Neuron (in vitro differentiated cells): ENCODE data around the gene TANGO2.

Experiments
- H2AFZ ChIP-seq: one replicate; pipeline ENCODE4 v1.6.1; 2013; ENCODE audit warnings: low read depth, mild to moderate bottlenecking, inconsistent platforms, low read length, moderate library complexity
- H3K27me3 ChIP-seq: one replicate; pipeline ENCODE4 v1.6.1; 2013; ENCODE audit warnings: low read length; ENCODE audit not compliant: insufficient read depth
- H3K36me3 ChIP-seq: one replicate; pipeline ENCODE4 v1.6.1; 2013; ENCODE audit warnings: low read length; ENCODE audit not compliant: insufficient read depth
- H3K4me1 ChIP-seq: one replicate; pipeline ENCODE4 v1.6.1; 2013; ENCODE audit warnings: low read length; ENCODE audit not compliant: insufficient read depth
- H3K4me3 ChIP-seq: 2 replicates; pipeline ENCODE4 v1.5.1; 2013; ENCODE audit warnings: mild to moderate bottlenecking, low read length, moderate library complexity
- H3K9me3 ChIP-seq: one replicate; pipeline ENCODE4 v1.6.1; 2013; ENCODE audit warnings: low read length

TANGO2 gene

DNA sequence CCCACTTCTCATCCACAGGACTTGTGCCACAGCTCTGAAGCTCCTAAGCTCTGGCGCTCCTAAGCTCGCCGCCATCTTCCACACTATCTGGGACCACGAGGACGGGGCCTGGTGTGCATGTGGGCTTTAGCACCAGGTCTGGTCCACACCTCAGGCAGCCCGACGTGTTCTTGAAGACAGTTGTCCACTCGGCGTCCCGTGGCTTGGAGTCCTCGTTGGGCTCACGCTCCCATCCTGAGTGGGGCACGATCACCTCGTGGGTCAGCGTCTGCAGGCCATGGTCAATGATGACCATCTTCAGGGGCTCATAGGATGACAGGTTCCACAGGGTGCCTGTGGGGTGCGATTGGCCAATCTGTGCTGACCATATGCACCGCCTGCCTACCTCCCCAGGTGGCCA, 42.2 kb upstream of the TANGO2 start:
- Histone ChIP-seq H3K9me3 (no peaks in the 10 kb centered on the region), H3K36me3 (peaks cover 72% of the 10 kb centered on the region), H3K4me1 (peaks cover 18% of the 10 kb centered on the region), H2AFZ (no peak overlapping the region), H3K27me3 (no peaks in the 10 kb centered on the region), H3K4me3 (no peak overlapping the region)

DNA sequence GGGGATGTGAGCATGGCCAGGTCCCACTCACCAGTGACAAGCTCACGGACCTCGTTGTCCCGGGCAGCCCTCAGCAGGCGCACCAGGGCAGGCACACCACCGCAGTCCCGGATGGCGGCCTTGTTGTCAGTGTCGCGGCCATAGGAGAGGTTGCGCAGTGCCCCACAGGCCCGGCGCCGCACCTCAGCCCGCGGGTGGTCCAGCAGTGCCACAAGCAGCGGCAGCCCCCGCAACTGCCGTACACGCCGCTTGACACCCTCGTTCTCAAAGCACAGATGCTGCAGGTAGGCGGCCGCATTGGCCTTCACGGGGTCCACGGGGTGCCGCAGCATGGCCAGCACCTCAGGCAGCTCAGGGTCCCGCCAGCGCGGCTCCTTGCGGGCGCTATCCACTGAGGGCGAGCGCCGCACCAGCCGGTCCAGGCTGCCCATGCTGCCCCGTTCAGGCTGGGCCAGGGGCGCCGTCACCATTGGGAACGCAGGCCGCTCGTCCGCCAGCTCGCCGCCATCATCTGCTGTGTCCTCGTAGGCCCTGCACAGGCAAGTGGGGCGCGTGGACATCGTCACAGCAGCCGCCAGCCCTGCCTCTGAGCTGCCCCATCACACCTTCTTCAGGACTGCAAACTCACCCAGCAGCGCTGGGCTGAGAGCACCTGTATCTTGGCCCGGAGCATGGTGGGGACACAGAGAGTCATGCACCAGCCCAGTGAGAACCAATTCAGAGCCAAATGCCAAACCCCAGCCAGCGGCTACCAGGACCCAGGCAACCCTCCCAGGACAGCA, 41.0 kb upstream of the TANGO2 start:
- Histone ChIP-seq H3K4me3 (no peak overlapping the region), H3K4me1 (peaks cover 22% of the 10 kb centered on the region), H3K27me3 (no peaks in the 10 kb centered on the region), H3K9me3 (no peaks in the 10 kb centered on the region), H3K36me3 (peaks cover 67% of the 10 kb centered on the region), H2AFZ (no peak overlapping the region)

DNA sequence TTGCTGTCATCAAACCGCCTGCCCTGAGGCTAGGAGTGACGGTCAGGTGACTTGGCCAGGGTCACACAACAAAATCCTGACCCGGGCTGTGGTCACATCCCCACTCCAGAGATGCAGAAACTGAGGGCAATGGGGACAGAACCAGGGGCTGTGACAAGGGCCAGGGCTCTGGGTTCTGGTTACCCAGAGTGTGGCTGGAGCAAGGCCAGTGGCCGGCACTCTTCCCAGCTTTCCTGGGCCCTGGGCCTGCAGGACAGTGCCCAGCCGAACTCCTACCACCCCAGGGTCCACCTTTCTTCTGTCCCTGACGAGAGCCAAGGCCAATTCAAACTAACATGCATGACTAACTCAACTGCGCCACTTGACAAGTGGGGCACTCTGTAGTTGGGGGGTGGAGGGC, 40.1 kb upstream of the TANGO2 start:
- no peaks in the 10 kb centered on the region for H3K27me3 ChIP-seq
- H3K9me3 ChIP-seq = no peaks in the 10 kb centered on the region
- peaks cover 22% of the 10 kb centered on the region for H3K4me1 ChIP-seq
- H2AFZ ChIP-seq = no peak overlapping the region
- peaks cover 65% of the 10 kb centered on the region for H3K36me3 ChIP-seq
- no peak overlapping the region for H3K4me3 ChIP-seq

DNA sequence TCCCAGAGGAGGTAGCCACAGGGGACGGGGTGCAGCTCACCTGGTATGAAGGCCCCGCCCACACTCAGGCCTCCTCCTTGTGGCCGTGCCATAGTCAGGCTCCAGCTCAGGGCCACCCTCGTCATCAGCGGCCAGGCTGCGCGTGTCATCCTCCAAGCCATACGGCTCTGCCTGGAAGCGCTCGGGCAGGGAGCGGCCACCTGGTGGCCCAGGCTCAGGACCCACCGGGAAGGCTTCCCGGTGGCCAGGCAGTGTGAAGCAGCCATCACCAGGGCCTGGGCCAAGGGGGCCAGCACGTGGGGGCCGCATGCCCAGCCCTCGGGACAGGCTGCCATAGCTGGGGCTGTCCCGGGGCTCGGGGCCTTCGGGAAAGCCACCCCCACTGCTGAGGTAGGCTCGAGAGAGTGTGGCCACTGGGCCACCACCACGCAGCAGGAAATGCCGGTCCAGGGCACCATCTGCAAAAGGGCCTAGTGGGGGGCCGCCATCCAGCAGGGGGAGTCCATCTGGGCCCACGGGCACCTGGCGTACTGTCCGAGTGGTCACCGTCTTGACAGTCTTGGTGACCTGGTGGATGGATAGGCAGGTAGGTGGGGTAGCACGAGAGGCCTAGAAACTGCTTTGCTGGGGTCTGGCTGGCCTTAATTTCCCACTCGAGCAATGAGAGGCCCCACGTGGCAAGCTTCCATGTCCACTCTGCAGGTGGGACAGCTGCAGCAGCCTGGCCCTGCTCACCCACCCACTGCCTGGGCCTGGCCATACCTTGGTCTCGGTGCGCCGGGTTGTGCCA, 39.5 kb upstream of the TANGO2 start:
- peaks cover 64% of the 10 kb centered on the region for H3K36me3 ChIP-seq
- peaks cover 27% of the 10 kb centered on the region for H3K4me1 ChIP-seq
- no peaks in the 10 kb centered on the region for H3K9me3 ChIP-seq
- H3K27me3 ChIP-seq = no peaks in the 10 kb centered on the region
- no peak overlapping the region for H2AFZ ChIP-seq
- no peak overlapping the region for H3K4me3 ChIP-seq

DNA sequence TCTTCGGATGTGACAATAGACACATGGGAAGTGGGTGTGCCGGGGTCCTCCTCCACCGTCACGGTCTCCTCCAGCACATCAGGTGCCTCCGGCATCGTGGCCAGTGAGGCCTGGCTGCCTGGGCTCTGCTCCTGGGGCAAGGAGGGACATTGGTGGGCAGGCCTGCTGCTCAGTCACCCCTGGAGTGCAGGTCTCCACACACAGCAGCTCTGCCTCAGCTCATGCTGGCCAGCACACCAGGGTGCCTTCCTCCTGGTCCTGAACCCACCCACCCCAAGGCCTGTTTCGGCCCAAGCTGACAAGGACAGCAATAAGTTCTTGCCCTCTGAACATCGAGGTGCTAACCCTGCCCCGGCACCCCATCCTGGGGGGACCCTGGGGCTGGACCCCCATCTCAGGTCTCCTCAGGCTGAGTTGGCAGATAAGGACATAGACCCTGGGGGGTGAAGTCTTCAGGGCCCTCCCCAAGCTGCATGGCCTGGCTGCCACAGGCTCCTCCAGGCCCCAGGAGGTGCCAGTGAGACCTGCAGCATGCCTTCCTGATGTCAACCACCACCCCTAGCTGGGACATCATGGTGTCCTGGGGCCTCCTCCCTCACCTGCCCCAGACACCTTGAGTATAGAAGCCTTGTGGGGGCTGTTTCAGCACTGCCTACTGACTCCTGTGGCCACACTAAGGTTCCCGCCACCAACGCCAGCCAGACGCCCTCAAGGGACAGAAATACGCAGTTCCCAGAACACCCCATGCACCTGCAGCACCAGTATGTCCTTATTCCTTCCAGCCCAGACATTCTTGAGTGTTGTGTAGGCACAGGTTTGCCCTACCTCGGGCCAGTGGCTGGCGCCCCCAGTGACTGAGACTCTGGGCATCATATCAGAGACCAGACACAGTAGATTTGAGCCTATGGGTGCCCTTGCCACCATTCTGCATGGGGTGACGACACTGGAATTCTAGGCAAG, 38.7 kb upstream of the TANGO2 start:
- H3K4me3 ChIP-seq = no peak overlapping the region
- no peaks in the 10 kb centered on the region for H3K27me3 ChIP-seq
- H3K4me1 ChIP-seq = peaks cover 29% of the 10 kb centered on the region
- H3K36me3 ChIP-seq = peaks cover 56% of the 10 kb centered on the region
- H2AFZ ChIP-seq = no peak overlapping the region
- H3K9me3 ChIP-seq = no peaks in the 10 kb centered on the region

DNA sequence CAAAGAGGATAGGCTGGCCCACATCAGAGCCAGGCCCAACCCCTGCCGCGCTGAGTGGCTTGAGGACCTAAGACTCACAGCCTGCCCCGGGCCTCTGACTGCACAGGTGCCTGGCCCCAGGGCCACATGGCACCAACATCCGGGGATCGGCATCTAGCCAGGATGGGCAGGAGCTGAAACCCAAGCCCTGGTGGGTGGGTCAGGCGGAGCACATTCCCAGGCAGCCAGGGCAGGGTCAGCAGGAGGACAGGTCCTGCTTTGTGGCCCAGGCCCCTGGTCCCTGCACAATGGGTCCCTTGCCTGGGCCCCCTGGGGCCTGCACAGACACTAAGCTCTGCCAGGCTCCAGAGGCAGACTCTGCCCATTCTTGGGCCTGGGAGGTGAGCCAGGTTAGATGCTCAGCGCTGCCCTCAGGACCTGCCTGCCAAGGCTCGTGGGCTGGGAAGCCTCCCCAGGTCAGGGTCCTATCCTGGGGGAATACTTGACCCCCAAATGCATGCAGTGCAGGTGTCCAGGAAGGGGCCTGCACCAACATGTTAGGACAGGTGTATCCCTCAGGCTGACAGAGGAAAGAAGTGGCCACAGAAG, 37.8 kb upstream of the TANGO2 start:
- H3K4me3 ChIP-seq = no peak overlapping the region
- peaks cover 48% of the 10 kb centered on the region for H3K36me3 ChIP-seq
- peaks cover 32% of the 10 kb centered on the region for H3K4me1 ChIP-seq
- H3K9me3 ChIP-seq = no peaks in the 10 kb centered on the region
- H2AFZ ChIP-seq = no peak overlapping the region
- no peaks in the 10 kb centered on the region for H3K27me3 ChIP-seq

DNA sequence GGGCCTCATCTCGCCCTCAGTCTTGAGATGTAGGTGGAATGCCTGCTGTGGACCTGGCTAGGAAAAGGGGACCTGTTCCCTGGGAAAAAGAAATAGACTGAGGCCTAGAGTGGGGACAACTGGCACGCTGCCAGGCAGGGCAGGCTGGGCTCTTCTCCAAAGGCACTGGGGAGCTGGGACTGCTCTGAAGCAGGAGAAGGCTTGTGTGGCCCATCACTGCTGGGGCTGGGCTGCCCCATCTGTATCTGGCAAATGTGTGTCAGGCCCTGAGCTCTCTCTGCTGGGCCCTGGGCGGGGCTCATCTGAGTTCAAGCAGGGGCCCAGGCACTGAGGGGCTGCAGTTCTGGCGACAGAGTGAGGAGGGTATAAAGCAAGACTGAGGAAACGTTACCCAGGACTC, 37.2 kb upstream of the TANGO2 start:
- no peaks in the 10 kb centered on the region for H3K27me3 ChIP-seq
- no peaks in the 10 kb centered on the region for H3K9me3 ChIP-seq
- no peak overlapping the region for H3K4me3 ChIP-seq
- peaks cover 42% of the 10 kb centered on the region for H3K36me3 ChIP-seq
- peaks cover 32% of the 10 kb centered on the region for H3K4me1 ChIP-seq
- no peak overlapping the region for H2AFZ ChIP-seq

DNA sequence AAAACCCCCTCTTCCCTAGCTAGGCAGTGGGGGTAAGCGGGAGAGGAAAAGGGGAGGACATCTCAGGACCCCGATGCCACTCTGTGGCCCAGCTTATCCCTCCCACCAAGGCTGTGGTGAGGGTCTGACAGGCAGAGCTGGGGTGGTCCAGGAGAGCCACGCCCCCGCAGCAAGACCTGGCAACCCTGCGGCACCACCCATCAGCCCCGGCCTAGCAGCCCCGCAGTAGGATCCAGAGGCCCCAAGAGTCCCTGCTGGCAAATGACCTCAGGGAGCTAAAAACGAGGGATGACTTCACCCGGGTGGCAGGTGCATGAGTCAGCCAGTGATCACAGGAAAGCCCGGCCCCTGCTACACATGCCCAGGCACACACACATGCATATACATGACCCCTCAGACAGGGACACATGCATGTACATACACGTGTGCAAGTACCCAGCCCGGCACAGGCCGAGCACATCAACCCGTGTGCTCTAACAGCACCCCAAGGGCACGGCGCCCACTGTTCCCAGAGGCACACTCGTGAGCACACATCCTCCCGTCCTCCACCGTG, 36.6 kb upstream of the TANGO2 start:
- no peak overlapping the region for H3K4me3 ChIP-seq
- H3K4me1 ChIP-seq = peaks cover 32% of the 10 kb centered on the region
- no peaks in the 10 kb centered on the region for H3K27me3 ChIP-seq
- H3K9me3 ChIP-seq = no peaks in the 10 kb centered on the region
- peaks cover 36% of the 10 kb centered on the region for H3K36me3 ChIP-seq
- no peak overlapping the region for H2AFZ ChIP-seq

DNA sequence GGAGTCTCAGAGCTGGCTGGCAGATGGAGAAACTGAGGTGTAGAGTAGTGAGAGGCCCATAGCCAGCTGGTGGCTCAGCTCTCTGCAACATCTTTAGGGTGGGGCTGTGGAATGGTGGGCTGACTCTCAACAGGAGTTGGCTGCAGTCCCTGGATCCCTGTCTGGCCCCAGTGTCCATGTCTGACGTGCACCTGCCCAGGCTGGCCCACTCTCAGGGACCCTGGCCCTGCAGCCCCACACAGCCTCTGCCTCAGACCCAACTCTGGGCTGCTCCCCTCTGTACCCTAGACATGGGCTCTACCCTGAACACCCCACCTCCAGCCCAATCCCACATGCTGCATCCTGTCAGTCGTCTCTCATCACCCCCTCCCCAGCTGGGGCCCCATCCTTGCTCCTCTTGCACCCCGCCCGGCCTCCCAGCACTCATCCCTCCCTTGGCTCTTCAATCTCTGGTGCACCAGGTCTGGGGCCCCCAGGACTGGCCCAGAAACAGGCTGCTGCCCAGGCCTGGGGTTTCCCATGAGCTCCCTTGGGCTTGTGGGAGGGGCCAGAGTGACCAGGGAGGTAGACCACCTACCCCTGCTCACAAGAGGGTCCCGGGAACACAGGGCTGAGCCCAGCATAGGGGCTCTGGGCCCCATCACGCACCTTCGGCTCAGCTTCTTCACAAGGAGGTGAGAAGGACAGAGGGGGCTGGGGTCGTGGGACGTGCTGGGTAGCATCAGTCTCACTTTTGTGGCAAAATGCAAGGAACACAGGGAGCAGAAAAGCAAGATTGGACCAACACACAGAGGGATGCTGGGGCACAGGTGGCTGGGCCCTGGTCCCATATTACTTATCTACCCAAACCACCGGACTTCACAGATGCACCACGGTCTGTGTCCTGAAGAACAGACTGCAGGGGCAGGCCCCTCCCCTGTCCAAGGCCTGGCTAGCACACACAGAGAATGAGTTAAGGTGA, 35.8 kb upstream of the TANGO2 start:
- Histone ChIP-seq H3K9me3 (no peaks in the 10 kb centered on the region), H3K4me3 (peak overlapping the region; percentile 76), H3K27me3 (no peaks in the 10 kb centered on the region), H3K36me3 (peaks cover 28% of the 10 kb centered on the region), H3K4me1 (peaks cover 32% of the 10 kb centered on the region), H2AFZ (no peak overlapping the region)

DNA sequence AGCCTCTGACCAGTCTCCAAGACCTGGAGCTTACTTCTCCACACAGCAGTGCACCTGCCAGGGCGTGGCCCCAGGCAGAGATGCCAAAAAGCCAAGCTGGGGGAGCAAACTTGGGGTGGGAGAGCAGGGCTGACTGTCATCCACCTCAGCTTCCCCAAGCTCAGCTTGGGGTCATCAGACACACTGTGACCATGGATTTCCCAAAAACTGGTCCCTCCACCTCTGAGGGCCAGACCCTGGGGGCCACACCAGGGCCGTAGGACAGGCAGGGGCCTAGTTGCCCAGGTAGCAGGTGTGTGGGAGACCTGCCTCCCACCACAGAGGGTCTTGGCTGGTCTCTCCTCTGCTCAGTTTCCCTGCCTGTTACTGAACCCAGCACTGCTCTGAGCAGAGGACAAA, 34.9 kb upstream of the TANGO2 start:
- Histone ChIP-seq H3K36me3 (peaks cover 19% of the 10 kb centered on the region), H3K4me3 (peak overlapping the region; percentile 76), H2AFZ (no peak overlapping the region), H3K9me3 (no peaks in the 10 kb centered on the region), H3K4me1 (peaks cover 32% of the 10 kb centered on the region), H3K27me3 (no peaks in the 10 kb centered on the region)

DNA sequence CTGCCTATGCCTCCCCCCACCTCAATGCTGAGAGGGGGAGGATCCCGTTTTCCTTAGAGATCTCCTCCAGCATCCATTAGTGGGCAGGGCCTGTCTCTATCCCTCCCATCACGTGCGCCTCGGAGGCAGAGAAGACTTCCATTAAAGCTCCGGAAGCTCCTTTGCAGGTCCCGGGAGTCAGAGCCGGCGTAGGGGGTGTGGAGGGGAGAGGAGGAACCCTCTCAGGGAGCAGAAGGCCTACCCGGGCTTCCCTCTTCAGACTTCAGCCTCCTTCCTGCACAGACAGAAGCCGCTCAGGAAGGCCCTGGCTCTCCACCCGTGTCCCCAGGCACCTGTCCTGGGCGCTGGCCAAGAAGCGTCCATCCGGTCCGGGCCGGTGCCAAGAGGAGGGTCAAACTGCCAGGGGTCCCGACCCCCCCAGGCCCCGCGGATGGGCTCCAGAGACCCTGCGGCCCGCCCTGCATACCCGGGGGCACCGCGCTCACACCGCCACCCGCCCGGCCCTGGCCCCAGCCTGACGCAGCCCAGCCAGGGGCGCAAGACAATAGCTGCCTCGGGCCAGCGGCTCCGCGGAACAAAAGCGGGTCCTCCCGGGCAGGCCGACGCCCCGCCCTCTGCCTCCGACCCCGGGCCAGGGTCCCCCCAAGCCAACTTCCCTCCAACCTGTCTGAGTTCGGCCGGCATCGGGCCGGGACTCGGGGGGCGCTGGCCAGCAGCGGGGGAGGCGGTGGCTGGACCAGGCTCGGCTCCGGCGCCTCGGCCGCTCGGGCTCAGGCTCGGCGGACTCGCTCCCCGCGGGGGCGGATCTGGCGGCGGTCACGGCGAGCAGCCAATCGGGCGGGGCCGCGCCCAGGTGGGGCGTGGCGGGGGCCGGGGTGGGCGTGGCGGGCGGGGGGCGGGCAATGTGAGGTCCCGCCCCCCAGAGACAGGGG, 34.2 kb upstream of the TANGO2 start:
- H3K4me1 ChIP-seq = peaks cover 32% of the 10 kb centered on the region
- peak overlapping the region; percentile 11 for H2AFZ ChIP-seq

More for the DNA sequence above, 34.2 kb upstream of the TANGO2 start:
- no peaks in the 10 kb centered on the region for H3K9me3 ChIP-seq
- H3K4me3 ChIP-seq = peak overlapping the region; percentile 76
- H3K27me3 ChIP-seq = no peaks in the 10 kb centered on the region
- peaks cover 13% of the 10 kb centered on the region for H3K36me3 ChIP-seq
